Endometrial microvascular endothelial cells (primary cell): ENCODE results near the gene SEC23B. TPM values are rescaled to one million over a fixed set of nuclear protein-coding genes. Genes with fewer than 3 reads are reported as not detected.

ENCODE experiments used
- in situ Hi-C: cut with HindIII; loops from 2 replicates; pipeline ENCODE4 v1.10.0; 2017; ENCODE audit warnings: low sequenced_read_pairs, low pct_unique_long_range_greater_than_20kb; ENCODE audit errors: inconsistent ontology term
- total RNA-seq: library from RNA; depleted of rRNA; stranded (reverse); fragments of >200 nt; gene quantifications from one replicate; pipeline ENCODE4 v1.2.3, GENCODE V29; 2015; ENCODE audit errors: inconsistent ontology term

Gene SEC23B
- total RNA-seq, 1 donor from 2014 or later, result 49.6 TPM

GRCh38 chr20:18571578-18571977 lies 63.8 kb downstream of the SEC23B start:
- in situ Hi-C loops, result no loop called here

GRCh38 chr20:18577942-18578341 lies 70.2 kb downstream of the SEC23B start:
- in situ Hi-C loops, result no loop called here

- in situ Hi-C loops, result no loop called here
Observed at GRCh38 chr20:18578581-18578980, 70.8 kb downstream of the SEC23B start.

GRCh38 chr20:18580012-18580411 lies 72.3 kb downstream of the SEC23B start:
- in situ Hi-C loops, result no loop called here

- in situ Hi-C loops, result no loop called here
Observed at GRCh38 chr20:18585134-18585533, 77.4 kb downstream of the SEC23B start.

GRCh38 chr20:18587665-18588573 lies 80.2 kb downstream of the SEC23B start, which contains the start of gene DTD1:
TSS of gene DTD1 (plus strand) at chr20:18588054. CDS start at chr20:18588073, 19 bp downstream.
- in situ Hi-C loops, result no loop called here

- in situ Hi-C loops, result no loop called here
Observed at GRCh38 chr20:18588574-18588933, 80.8 kb downstream of the SEC23B start.

- in situ Hi-C loops, result no loop called here
Observed at GRCh38 chr20:18589941-18590674, 82.4 kb downstream of the SEC23B start.

- in situ Hi-C loops, result no loop called here
Observed at GRCh38 chr20:18596270-18596669, 88.5 kb downstream of the SEC23B start.

GRCh38 chr20:18609741-18610140 lies 102.0 kb downstream of the SEC23B start:
- in situ Hi-C loops, result no loop called here

Other genes with a start within 250 kb of the SEC23B start
- 7.7 TPM for gene ZNF133, start 219.4 kb upstream of the SEC23B start, total RNA-seq
- gene DZANK1, start 40.9 kb upstream of the SEC23B start, total RNA-seq, result 1.6 TPM
- gene POLR3F, start 40.5 kb upstream of the SEC23B start, total RNA-seq, result 9.3 TPM
- 25.3 TPM for gene RBBP9, start 10.7 kb upstream of the SEC23B start, total RNA-seq
- 73.6 TPM for gene SMIM26, start 59.5 kb downstream of the SEC23B start, total RNA-seq
- gene DTD1, start 80.1 kb downstream of the SEC23B start, total RNA-seq, result 69.3 TPM